ENCODE data around the gene JARID2. TPM values are rescaled to one million over a fixed set of nuclear protein-coding genes. Genes with fewer than 3 reads are reported as not detected.

The JARID2 gene
- total RNA-seq, 2 donors from 2014 or later, result 3.6 to 4.6 TPM

DNA sequence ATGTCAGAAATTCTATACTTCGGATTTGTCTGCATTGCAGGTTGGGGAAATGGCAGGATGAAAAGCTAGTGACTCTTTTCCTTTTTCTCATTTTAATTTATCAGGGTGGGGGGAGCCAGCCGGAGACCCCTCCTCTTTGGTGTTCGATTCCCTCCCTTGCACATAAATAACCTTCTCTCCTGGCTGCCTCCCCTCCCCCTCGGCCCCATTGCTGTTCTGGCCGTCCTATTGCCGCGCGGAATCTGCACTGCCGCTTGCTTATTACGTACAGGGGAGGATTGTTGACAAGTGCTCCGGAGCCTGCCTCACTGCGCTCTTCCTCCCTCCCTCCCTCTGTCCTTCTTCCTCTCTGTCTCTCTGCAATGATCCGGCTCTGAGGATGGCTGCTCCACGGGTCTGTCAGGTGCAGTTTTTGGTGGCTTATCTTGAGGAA, 154.7 kb downstream of the JARID2 start:
- DNase-seq (peak; percentile 18 to 41 (median 27)), ATAC-seq (peak; percentile 25)
- no peak overlapping the region for H3K4me3 ChIP-seq
- intact Hi-C loops (cut with DNase I), result no loop called here
- H3K9me3 ChIP-seq, result no peaks in the 10 kb centered on the region
- peaks cover 38% of the 10 kb centered on the region for H3K4me1 ChIP-seq
- peak overlapping the region in 2 of 4 donors; percentile 1 to 41 for H3K27ac ChIP-seq
- no peaks in the 10 kb centered on the region for H3K27me3 ChIP-seq
- 18 to 37% methylated on average over 14 of the region's 14 CpGs for WGBS, 2 donors
- TF ChIP-seq, protein P1, sequence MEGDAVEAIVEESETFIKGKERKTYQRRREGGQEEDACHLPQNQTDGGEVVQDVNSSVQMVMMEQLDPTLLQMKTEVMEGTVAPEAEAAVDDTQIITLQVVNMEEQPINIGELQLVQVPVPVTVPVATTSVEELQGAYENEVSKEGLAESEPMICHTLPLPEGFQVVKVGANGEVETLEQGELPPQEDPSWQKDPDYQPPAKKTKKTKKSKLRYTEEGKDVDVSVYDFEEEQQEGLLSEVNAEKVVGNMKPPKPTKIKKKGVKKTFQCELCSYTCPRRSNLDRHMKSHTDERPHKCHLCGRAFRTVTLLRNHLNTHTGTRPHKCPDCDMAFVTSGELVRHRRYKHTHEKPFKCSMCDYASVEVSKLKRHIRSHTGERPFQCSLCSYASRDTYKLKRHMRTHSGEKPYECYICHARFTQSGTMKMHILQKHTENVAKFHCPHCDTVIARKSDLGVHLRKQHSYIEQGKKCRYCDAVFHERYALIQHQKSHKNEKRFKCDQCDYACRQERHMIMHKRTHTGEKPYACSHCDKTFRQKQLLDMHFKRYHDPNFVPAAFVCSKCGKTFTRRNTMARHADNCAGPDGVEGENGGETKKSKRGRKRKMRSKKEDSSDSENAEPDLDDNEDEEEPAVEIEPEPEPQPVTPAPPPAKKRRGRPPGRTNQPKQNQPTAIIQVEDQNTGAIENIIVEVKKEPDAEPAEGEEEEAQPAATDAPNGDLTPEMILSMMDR (IDR thresholded peaks at IDR 0.05), result no peak
- TF ChIP-seq POLR2A (IDR thresholded peaks at IDR 0.05), result no peak
- no peaks in the 10 kb centered on the region for H3K36me3 ChIP-seq (replicated peaks in 1 of 2; ENCODE audit: insufficient read depth in 1 of 2, low read depth in 2 of 2)

DNA sequence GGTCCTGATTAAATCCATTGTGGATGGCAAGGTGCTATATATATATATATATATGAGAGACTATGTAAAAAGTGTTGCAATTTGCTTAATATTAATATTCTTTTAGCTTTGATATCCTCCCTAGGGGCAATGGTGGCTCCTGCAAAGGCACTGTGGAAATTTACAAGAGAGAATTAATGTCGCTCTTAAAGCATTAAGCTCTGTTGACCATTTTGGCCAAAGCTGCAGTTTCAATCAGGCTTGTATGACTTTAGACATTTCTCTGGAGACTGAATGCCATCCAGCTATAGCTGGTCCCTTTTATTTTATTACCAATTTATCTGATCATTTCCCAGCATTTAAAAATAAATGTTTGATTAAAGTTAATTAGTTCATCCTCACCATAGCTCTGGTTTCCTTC, 155.3 kb downstream of the JARID2 start:
- Histone ChIP-seq H3K4me3 (no peak overlapping the region), H3K27ac (peak overlapping the region in 2 of 4 donors; percentile 1 to 41), H3K36me3 (replicated peaks in 1 of 2; ENCODE audit: insufficient read depth in 1 of 2, low read depth in 2 of 2) (no peaks in the 10 kb centered on the region), H3K4me1 (peaks cover 32% of the 10 kb centered on the region), H3K27me3 (no peaks in the 10 kb centered on the region), H3K9me3 (no peaks in the 10 kb centered on the region)
- ATAC-seq (no peak), DNase-seq (no peak)
- 91 to 100% methylated on average over 1 of the region's 1 CpG for whole genome bisulfite sequencing, 2 donors
- intact Hi-C loops (cut with DNase I), result no loop called here
- no peak for TF ChIP-seq POLR2A (IDR thresholded peaks at IDR 0.05)
- TF ChIP-seq, protein P1 (IDR thresholded peaks at IDR 0.05), result no peak

DNA sequence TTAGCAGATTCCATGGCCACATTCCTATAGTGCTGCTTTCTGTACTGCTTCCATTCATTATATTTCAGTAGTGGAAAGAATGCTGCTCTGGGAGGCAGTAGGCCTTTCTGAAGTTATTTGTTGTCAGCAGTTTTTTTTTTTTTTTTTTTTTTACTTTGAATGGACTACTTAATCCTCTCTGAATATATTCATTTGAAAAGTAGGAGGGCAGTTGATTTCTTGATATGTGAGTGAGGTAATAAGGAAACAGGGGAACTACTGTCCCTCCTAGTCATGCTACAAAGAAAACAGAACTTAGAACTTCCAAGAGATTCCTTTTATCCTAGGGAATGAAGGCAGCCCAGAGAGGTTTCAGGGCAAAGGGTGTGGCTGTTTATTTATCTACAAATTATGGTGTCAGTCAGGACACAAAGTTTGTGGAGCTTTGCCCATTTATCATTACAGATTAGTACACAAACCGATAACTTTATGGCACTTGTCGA, 155.9 kb downstream of the JARID2 start:
- Histone ChIP-seq H3K9me3 (no peaks in the 10 kb centered on the region), H3K4me3 (no peak overlapping the region), H3K27ac (no peak overlapping the region), H3K27me3 (no peaks in the 10 kb centered on the region), H3K36me3 (replicated peaks in 1 of 2; ENCODE audit: insufficient read depth in 1 of 2, low read depth in 2 of 2) (no peaks in the 10 kb centered on the region), H3K4me1 (peaks cover 25% of the 10 kb centered on the region)
- DNase-seq, result no peak
- no peak for TF ChIP-seq POLR2A (IDR thresholded peaks at IDR 0.05)
- TF ChIP-seq, protein P1 (IDR thresholded peaks at IDR 0.05), result no peak
- WGBS, 2 donors, result 15 to 18% methylated on average over 2 of the region's 2 CpGs
- intact Hi-C loops (cut with DNase I), result no loop called here
- ATAC-seq, result no peak

DNA sequence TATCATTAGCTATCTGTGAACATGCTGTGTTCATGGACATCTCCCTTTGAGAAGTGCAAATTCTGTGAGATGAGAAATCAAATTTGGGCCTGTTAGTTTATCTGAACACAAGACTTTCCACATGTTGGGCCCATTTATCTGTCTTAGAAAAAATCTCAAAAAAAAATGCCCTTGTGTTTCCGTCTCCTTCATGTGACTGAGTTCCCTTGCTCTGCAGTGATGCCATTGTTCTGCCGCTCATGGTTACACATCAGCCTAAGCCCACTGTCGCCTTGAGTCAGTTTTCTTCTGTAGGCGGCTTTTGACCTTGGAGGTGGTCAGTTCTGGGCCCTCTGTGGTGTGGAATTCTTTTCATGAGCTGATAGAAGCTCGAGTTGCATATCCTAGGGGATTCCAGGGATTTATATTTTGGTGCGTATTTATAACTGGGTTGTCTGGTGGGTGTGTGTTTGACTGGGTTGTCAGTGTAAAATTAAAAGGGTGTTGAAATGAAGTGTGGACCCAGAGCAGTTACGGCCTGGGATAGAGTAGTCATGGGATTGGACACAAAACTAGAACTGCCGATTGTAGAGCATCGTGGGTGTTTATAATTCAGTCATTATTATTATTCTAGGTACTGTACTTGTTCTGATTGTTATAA, 156.7 kb downstream of the JARID2 start:
- no peaks in the 10 kb centered on the region for H3K36me3 ChIP-seq (replicated peaks in 1 of 2; ENCODE audit: insufficient read depth in 1 of 2, low read depth in 2 of 2)
- H3K4me3 ChIP-seq, result no peak overlapping the region
- DNase-seq (no peak), ATAC-seq (no peak)
- intact Hi-C loops (cut with DNase I), result no loop called here
- no peak for TF ChIP-seq POLR2A (IDR thresholded peaks at IDR 0.05)
- TF ChIP-seq, protein P1 (IDR thresholded peaks at IDR 0.05), result no peak
- no peaks in the 10 kb centered on the region for H3K27me3 ChIP-seq
- H3K9me3 ChIP-seq, result no peaks in the 10 kb centered on the region
- WGBS, 2 donors, result 87 to 91% methylated on average over 9 of the region's 9 CpGs
- peaks cover 19% of the 10 kb centered on the region for H3K4me1 ChIP-seq
- H3K27ac ChIP-seq, result no peak overlapping the region
